KOPT-K1 (cell line): ENCODE measurements around the gene TOLLIP.

Source experiments
- H3K27ac ChIP-seq: fragments of 200-600 bp; sonication (generic); 2 replicates; pipeline ENCODE4 v1.5.1; 2016; ENCODE audit warnings: antibody characterized with exemption, mild to moderate bottlenecking, low read depth, low read length; ENCODE audit not compliant: poor library complexity, severe bottlenecking
- H3K36me3 ChIP-seq: fragments of 200-600 bp; sonication (generic); 2 replicates; pipeline ENCODE4 v1.5.1; 2017; ENCODE audit warnings: antibody characterized with exemption, mild to moderate bottlenecking, low read length, moderate library complexity; ENCODE audit not compliant: insufficient read depth
- H3K9me3 ChIP-seq: fragments of 200-600 bp; sonication (generic); 2 replicates; pipeline ENCODE4 v1.5.1; 2017; ENCODE audit warnings: antibody characterized with exemption, low read length, mild to moderate bottlenecking; ENCODE audit not compliant: insufficient read depth, poor library complexity, severe bottlenecking

Gene TOLLIP

DNA sequence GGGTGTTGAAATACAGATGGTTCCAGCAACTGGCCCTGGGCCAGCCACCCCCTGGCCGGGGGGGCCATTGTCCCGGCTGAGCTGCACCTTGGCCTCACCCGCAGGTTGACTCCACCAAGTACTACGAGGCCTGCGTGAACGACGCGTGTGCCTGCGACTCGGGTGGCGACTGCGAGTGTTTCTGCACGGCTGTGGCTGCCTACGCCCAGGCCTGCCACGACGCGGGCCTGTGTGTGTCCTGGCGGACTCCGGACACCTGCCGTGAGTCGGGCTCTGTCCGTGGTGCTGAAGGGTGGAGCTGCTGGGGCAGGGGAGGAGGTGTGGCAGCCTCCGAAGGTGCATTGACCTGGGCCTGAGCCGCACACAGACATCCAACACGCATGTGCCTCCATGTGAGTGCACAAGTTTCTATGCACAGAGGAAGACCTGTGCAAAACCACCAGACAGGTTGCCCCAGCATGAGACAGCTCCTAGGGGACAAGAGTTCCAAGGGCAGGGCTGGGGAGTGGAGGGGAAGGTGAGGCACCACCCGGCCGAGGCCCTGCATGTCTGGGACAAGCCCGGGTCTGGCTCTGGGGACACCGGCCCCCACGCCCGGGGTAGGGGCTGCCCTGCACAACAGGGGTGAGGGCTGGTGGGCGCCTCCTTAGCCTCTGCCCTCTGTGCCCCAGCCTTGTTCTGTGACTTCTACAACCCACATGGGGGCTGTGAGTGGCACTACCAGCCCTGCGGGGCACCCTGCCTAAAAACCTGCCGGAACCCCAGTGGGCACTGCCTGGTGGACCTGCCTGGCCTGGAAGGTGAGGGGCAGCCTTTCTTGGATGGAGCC, 70.5 kb downstream of the TOLLIP start:
- Histone ChIP-seq H3K9me3 (no peaks in the 10 kb centered on the region), H3K36me3 (no peaks in the 10 kb centered on the region), H3K27ac (no peak overlapping the region)

DNA sequence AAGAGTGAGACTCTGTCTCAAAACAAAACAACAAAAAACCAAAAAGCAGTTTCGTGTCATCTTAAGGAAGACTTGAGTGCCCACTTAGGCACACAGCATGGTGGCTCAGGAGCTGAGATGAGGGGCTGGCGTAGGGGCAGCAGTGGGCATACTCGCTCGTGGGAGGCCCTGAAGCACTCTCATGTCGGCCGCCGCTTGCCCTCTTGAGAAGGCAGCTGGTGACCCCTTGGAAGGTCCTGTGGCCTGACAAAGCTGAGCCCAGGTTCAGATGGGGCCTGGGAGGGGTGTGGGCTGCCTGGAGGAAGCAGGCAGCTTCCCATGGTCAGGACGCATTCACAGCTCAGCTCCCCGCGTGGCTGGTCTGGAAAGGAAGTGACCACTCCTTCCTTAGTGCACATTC, 71.6 kb downstream of the TOLLIP start:
- H3K36me3 ChIP-seq: no peaks in the 10 kb centered on the region
- no peaks in the 10 kb centered on the region for H3K9me3 ChIP-seq
- no peak overlapping the region for H3K27ac ChIP-seq

DNA sequence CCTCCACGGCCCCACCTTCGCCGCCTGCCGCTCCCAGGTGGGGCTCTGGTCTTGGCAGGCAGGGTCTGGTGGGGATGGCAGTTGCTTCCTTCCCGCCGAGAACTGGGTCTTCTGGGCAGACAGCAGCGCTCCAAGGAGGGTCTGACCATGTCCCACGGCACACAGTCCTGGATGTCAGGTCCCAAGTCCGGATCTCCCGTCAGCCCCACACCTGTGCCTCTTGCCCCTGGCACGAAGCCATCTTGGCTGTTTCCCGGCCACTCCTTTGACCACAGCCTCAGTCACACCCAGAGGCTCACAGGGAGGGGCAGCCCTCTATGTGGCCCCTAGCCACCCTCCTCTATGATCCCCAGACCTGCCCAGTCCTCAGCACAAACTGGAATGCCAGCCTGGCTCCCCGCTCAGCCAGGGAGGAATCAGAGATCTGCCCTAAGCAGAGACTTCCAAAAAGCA, 72.3 kb downstream of the TOLLIP start:
- Histone ChIP-seq H3K36me3 (no peaks in the 10 kb centered on the region), H3K9me3 (no peaks in the 10 kb centered on the region), H3K27ac (no peak overlapping the region)

DNA sequence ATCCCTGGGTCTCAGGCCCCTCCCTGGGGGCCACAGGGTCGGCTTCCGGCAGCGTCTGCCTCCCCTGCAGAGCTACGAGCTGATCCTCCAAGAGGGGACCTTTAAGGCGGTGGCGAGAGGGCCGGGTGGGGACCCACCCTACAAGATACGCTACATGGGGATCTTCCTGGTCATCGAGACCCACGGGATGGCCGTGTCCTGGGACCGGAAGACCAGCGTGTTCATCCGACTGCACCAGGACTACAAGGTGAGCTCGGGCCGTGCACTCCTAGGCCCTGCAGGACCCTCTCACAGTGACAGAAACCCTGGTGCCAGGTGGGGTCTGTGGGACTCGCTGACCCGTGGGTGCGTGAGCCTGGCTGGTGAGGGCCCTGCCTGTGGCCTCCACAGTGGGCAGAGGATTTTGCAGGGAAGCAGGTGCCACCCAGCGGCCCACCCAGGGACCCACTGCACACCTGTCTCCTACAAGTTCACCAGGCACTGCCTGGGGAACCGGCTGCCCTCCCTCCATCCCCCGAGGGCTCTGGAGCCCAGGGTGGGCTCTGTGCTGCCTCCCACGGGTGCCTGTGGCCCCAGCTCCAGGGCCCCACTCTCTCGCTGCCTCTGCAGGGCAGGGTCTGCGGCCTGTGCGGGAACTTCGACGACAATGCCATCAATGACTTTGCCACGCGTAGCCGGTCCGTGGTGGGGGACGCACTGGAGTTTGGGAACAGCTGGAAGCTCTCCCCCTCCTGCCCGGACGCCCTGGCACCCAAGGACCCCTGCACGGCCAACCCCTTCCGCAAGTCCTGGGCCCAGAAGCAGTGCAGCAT, 72.9 kb downstream of the TOLLIP start:
- no peaks in the 10 kb centered on the region for H3K36me3 ChIP-seq
- H3K9me3 ChIP-seq: no peaks in the 10 kb centered on the region
- H3K27ac ChIP-seq: no peak overlapping the region

DNA sequence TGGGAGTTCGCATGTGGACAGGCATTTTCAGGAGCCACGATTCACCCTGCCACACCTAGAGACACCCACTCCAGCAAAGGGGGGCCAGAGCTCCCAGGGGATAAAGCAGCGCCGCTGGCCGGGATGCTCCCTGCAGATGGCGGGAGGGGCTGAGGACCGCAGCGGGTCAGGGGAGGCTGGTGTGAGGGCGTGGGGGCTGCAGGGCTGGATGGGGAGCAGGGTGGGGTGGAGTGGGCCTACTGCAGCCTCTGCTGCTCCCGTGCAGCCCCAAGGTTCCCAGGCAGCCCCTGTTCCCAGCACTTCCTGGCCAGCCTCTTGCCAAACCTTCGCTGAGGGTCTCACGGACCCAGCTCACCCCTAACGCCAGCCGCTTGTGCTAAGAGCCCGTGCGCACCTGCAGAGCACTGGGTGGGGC, 73.5 kb downstream of the TOLLIP start:
- H3K27ac ChIP-seq: no peak overlapping the region
- no peaks in the 10 kb centered on the region for H3K9me3 ChIP-seq
- H3K36me3 ChIP-seq: no peaks in the 10 kb centered on the region

DNA sequence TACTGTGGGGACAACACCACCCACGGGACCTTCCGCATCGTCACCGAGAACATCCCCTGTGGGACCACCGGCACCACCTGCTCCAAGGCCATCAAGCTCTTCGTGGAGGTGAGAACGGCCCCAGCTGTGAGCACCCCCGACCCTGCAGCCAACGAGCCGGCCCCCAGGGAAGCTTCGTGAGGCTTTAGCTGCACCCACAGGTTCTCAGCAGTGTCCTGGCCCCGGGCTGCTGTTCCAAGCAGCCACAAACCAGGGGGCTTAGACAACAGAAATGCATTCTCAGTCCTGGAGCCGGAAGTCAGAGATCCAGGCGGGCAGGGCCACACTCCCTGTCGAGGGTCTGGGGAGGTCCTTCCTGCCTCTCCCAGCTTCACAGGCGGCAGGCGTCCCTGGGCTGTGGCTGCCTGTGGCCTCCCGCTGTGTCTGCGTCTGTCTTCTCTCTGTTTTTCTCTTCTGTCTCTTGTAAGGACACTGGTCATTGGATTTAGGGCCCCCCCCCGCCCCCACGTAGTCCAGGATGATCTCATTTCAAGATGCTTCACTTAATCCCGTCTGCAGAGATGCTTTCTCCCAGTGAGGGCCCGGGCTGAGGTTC, 74.0 kb downstream of the TOLLIP start:
- Histone ChIP-seq H3K27ac (no peak overlapping the region), H3K36me3 (no peaks in the 10 kb centered on the region), H3K9me3 (no peaks in the 10 kb centered on the region)

DNA sequence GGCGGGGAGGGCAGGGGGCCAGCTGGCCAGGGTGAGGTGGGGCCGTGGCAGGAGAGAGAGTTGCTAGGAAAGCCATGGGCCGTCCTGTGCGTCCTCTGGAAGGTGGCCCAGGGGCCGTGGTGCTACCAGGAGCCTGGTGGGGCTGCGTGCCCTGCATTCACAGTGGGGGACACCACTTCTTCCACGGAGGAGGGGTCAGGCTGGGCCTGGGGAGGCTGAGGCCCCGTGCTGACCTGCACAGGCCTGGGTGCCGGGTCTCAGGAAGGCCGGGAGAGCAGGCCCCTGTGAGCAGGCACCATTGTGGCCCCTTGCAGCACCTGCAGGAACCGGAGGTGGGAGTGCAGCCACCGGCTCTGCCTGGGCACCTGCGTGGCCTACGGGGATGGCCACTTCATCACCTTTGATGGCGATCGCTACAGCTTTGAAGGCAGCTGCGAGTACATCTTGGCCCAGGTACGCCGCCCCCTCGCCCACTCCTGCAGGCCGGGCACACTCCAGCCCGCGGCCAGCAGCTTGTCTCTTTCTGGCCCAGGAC, 74.6 kb downstream of the TOLLIP start:
- H3K9me3 ChIP-seq: no peaks in the 10 kb centered on the region
- H3K36me3 ChIP-seq: no peaks in the 10 kb centered on the region
- no peak overlapping the region for H3K27ac ChIP-seq

DNA sequence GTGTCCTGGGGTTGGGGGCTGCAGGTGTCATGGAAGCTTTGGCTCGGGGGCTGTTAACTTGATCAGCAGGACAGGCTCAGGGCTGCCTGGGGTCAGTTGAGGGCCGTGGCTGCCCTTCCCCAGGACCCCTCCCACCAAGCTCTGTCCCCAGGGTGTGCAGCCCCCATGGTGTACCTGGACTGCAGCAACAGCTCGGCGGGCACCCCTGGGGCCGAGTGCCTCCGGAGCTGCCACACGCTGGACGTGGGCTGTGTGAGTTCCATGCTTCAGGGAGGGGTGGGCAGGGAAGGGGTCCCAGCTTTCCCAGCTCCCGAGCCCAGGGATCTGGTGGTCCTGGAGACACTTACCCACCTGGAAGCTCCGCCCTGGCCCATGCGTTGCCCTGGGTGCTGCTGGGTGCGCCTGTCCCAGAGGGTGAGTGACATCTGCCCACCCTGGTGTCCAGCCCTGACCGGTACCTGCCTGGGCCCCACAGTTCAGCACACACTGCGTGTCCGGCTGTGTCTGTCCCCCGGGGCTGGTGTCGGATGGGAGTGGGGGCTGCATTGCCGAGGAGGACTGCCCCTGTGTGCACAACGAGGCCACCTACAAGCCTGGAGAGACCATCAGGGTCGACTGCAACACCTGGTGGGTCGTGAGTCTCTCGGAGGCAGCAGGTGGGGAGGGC, 75.2 kb downstream of the TOLLIP start:
- Histone ChIP-seq H3K27ac (no peak overlapping the region), H3K9me3 (no peaks in the 10 kb centered on the region), H3K36me3 (no peaks in the 10 kb centered on the region)

DNA sequence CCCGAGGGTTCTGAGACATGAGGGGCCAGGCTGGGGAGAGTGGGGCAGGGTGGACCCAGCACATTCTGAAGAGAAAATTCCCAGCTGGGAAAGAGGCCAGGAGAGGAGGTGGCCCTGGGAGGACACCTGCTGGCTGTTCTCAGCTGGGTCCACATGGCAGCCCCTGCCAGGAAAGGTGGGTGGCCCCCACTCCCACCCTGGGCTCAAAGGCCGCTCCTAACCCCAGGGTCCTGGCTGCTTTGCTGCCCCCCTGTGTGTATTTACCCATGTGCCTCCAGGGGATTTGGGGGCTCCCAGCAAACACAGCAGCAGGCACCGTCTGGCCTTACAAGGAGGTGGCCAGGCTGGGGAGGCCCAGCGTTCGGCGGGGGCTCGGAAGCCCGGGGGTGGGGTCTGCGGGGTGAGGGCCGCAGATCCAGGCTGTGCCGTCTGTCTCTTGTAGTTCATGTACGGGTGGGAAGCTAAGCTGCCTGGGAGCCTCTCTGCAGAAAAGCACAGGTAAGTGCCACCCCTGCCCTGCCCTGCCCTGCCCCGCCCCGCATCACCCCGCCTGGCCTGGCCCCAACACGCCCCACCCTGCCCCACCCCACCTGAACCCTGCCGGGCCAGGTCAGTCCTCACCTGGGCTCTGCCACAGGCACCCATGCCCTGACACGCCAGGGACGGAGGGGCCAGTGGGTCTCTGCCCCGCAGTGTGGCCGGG, 75.9 kb downstream of the TOLLIP start:
- Histone ChIP-seq H3K36me3 (no peaks in the 10 kb centered on the region), H3K27ac (no peak overlapping the region), H3K9me3 (no peaks in the 10 kb centered on the region)

DNA sequence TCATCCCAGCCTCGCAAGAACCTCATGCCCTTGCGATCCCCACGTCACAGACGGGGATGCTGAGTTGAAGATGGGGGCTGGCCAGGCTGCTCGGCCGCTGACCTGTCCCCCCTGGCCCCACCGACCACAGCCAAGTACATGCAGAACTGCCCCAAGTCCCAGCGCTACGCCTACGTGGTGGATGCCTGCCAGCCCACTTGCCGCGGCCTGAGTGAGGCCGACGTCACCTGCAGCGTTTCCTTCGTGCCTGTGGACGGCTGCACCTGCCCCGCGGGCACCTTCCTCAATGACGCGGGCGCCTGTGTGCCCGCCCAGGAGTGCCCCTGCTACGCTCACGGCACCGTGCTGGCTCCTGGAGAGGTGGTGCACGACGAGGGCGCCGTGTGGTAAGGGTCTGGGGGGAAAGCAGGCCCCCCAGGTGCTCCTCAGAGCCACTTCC, 76.5 kb downstream of the TOLLIP start:
- Histone ChIP-seq H3K27ac (no peak overlapping the region), H3K36me3 (no peaks in the 10 kb centered on the region), H3K9me3 (no peaks in the 10 kb centered on the region)

DNA sequence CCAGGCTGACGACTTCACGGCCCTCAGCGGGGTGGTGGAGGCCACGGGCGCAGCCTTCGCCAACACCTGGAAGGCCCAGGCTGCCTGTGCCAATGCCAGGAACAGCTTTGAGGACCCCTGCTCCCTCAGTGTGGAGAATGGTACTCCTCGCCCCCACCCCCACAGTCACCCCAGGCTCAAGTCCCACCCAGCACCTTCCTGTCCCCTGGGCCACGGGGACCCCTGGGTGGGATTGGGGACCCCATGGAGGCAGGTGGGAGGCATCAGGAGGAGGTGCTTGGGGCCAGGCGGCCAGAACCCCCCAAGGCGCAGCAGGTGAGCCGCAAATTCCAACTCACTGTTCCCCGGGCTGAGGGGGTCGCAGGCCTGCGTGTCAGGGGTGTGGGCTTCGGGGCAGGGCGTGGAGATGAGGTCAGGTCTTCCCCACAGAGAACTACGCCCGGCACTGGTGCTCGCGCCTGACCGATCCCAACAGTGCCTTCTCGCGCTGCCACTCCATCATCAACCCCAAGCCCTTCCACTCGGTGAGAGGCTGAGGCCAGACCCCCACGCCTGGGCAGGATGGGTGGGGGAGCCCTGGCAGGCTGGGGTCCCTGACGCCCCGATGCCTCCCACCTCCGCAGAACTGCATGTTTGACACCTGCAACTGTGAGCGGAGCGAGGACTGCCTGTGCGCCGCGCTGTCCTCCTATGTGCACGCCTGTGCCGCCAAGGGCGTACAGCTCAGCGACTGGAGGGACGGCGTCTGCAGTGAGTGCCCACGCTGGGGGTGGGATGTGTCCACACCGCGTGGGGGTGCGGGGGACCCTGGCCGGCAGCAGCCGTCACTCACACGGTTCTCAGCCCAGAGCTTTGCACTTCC, 77.2 kb downstream of the TOLLIP start:
- Histone ChIP-seq H3K9me3 (no peaks in the 10 kb centered on the region), H3K27ac (no peak overlapping the region), H3K36me3 (no peaks in the 10 kb centered on the region)

DNA sequence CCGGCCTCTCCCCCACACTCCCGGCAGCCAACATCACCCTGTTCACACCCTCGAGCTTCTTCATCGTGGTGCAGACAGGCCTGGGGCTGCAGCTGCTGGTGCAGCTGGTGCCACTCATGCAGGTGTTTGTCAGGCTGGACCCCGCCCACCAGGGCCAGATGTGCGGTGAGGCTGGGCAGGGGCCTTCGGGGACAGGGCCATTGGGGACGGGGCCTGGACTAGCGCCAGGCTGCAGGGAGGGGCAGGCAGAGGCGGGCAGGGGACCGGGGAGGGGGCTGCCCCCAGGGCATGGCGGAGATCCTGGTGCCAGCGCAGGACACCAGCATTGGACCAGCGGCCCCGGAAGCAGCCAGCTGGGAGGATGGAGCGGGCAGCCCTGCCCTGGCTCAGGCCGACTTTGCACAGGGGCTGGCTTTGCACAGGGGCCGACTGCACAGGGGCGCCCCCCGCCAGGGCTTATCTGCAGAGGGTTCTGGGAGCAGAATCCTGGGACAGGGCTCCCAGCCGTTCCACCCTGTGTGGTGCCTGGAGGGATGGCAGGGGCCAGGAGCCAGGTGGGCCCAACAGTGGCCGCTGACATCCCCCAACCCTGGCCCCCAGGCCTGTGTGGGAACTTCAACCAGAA, 77.9 kb downstream of the TOLLIP start:
- Histone ChIP-seq H3K9me3 (no peaks in the 10 kb centered on the region), H3K36me3 (no peaks in the 10 kb centered on the region), H3K27ac (no peak overlapping the region)
